GM18951 (cell line): Measurements from ENCODE around the gene PLEKHG3.
"Not testable (repeated sequence)": the region's sequence is repeated elsewhere in the genome, so short reads cannot be mapped to it uniquely, and the experiment has no call there.

ENCODE experiments used
- POLR2A ChIP-seq: IDR thresholded peaks from 4 replicates; pipeline ENCODE4 v1.6.1; 2011; ENCODE audit warnings: mild to moderate bottlenecking; ENCODE audit not compliant: insufficient read length, insufficient read depth; ENCODE audit errors: extremely low read depth
- in situ Hi-C: fragments of 300-500 bp; cut with MboI; formaldehyde crosslinking; loops from one replicate; pipeline ENCODE4 v1.12.0; 2022; ENCODE audit warnings: low sequenced_read_pairs, mixed read lengths, inconsistent platforms; ENCODE audit not compliant: unreplicated experiment

The PLEKHG3 gene

DNA sequence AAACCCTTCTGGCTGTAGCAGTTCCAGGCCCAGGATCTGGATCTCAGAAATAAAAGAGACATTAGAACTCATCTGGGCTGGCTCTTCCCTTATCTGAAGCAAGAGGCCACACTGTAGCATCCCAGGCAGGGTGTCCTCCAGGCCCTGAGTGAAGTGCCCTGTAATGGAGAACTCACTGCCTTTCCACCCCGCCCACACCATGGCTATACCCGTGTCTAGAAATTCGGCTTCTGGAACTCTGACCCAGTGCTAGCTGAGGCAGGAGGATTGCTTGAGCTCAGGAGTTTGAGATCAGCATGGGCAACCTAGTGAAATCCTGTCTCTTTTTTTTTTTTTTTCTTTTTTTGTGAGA lies 23.5 kb upstream of the PLEKHG3 start:
- in situ Hi-C loops, result no loop called here

DNA sequence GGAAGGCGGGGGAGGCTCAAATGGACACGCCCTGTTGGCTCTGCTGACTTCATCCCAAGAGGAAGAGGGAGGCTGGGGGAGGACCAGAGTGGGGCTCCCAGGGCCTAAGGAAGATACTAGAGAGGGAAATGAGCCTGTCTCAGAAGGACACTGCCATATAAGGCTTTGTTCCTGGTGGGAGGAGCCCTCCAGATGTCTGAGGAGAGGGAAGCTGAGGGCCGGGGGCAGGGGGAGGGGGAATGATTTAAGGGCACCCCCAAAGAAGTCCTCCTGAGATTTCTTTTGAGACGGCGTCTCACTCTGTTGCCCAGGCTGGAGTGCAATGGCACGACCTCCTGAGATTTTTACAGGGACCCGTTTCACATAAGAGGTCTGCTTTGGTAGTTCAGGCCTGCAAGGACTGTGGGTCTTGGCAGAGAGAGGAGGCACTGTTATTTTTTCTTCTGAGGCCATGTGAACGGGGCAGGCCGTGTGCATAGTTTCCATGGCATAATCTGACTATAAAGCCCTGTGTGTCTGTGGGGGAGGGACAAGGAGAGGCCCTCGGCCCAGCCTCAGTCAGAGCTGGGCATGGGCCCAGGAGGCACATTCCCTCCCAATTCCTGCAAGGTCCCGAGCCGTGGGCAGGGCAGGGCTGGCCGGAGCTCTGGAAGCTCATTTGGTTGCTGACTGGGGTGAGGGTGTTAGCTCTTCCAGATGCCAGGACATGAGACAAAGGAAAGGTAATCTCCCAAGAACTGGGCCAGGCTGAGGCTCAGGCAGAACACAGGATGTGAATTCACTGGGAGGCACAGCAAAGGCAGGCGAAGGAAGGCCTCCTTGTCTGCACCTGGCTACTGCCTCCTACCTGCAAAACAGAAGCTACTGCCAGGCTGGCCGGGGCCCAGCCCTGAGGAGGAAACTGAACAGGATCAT lies 22.2 kb upstream of the PLEKHG3 start:
- TF ChIP-seq POLR2A, result no peak
- in situ Hi-C loops, result no loop called here

More for the DNA sequence above, 23.5 kb upstream of the PLEKHG3 start:
- TF ChIP-seq POLR2A, result no peak

DNA sequence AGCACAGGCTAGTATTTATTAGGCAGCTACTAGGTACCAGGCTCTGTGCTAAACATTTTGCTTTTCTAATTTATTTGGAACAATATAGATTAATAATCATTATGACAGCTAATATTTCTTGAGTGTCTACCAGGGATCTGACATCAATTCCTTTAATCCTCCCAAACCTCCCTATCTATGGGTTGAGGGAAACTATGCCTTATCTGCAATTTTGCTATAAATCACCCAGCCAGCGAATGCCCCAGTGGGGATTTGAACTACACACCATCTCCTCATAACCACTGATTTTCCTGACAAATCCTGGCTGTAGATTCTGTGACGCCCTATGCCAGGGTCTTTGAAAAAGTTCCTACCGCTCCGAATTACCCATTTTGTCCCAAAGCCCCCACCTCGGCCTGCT lies 21.4 kb upstream of the PLEKHG3 start:
- in situ Hi-C loops, result no loop called here
- no peak for TF ChIP-seq POLR2A

DNA sequence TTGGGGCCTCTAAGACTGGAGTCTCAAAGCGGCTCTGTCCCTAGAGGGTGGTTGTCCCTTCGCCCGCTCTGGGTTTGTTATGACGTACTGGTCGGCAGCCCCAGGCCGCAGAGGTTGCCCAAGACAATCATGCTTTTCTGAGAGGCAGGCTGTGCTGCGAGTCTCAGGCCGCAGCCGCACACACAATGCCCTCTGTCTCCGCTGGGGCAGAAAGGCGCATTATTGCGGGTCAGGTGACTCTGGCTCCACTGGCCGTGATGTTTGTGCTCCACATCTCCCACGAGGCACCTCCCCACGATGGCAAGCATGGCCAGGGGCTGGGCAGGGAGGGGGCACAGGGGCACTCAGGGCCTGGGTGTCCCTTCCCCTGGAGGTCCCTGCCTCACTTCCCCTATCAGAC lies 21.0 kb upstream of the PLEKHG3 start:
- TF ChIP-seq POLR2A, result no peak
- in situ Hi-C loops, result no loop called here

DNA sequence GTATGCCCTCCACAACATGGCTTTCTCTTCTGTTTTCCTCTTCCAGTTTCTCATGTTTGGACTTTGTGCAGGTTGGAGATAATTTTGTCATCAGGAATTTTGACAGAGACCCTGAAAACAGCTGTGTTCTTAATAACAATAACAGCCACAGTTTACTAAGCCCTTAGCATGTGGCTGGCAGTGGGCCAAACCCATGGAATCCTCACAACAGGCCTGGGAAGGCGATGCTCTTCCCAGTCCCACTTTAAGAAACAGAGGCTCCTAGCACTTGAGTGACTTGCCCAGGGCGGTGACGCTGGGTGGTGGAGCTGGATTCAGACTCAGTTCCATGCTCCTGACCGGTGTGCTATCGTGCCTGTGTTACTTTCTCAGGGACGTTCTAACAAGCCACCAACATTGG lies 20.1 kb upstream of the PLEKHG3 start:
- no peak for TF ChIP-seq POLR2A
- in situ Hi-C loops, result no loop called here

DNA sequence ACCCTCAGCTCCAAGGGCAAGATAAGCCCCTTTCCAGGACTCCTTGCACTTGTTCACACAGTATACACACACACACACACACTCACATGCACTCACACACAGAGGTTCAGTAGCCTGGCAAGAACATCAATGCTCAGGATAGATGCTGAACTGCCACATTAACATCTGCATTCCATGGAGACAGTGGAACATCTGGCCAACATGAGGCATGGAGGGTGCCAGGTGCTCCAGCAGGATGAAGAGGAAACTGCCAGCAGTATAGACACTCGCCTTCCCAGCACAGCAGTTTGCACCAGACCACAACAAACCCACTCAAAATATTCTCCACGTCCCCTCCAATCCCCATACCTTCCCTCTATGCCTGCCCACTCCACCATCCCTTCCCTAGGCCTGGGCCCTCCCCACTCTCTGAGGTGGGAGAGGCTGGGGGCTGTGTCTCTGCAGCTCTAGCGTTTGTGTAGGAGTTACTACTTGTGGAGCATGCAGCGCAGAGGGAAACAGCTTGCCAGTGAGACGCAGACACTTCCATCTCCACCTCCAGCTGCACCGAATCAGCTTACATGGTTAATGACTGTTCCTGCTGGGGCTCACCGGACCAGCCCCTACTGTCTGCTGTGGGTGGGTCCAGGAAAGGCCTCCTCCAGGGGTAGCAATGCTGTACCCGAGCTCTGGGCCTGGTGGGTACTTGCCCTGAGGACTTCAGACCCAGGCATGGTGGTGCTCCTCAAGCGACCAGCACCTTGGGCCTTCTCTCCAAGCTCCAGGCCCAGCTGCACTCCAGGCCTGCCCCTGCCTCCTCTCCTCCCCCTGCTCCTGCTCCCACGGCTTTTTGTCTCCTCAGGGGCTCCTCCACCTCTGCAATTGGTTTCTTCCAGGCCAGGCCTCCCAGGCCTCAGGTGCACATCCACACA lies 18.6 kb upstream of the PLEKHG3 start:
- in situ Hi-C loops, result no loop called here
- TF ChIP-seq POLR2A, result no peak

DNA sequence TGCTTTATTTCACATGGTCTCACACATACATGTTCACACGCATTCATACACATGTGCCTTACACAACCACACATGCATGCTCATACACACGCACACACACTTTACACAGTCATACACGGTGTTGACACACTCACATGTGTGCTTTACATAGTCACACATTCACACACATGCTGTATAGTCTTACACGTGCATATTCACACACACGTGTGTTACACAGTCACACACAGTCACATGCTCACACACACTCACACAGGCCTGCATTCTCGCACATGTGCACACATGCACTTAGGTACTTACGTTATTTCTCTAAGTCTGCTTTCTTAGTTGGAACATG lies 18.0 kb upstream of the PLEKHG3 start:
- in situ Hi-C loops, result no loop called here
- TF ChIP-seq POLR2A, result no peak

DNA sequence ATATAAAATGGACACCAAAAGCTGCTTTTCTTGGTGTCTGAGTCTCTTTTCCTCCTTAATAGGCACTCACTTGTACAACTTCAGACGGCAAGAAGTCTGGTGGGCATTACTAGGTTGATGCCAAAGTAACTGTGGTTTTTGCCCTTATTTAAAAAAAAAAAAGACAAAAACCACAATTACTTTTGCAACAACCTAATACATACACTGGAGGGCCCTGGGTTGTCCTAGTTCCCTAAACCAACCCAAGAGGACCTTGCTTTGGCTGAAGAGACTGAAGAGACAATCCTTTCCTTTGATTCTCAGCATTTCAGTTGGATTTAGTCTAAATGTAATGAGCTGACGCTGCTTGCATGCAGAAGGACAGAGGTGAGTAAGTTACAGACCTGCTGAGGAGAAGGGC lies 16.2 kb upstream of the PLEKHG3 start:
- in situ Hi-C loops, result no loop called here
- TF ChIP-seq POLR2A, result no peak

DNA sequence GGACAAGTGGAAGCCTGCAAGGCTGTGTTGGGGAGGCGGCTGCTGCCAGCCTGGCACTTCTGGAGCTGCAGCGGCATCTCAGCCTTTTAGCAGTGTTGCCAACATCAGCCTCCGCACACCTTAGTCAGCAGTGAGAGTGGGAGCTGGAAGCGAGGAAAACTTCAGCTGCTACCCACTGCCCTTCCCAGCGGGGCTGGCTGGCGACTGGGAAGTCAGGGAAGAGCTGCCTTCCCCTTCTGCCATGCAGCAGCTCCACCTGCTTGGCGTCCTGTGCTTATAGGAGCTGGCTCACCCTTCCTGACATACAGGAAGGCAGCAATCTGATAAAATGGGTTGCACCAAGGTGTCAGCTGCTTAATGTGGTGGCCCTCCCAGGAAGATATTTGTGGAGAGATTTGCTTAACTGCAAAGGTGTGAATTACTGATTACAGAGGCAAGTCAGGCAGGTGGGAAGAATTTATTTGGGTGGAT lies 15.4 kb upstream of the PLEKHG3 start:
- TF ChIP-seq POLR2A, result no peak
- in situ Hi-C loops, result no loop called here

DNA sequence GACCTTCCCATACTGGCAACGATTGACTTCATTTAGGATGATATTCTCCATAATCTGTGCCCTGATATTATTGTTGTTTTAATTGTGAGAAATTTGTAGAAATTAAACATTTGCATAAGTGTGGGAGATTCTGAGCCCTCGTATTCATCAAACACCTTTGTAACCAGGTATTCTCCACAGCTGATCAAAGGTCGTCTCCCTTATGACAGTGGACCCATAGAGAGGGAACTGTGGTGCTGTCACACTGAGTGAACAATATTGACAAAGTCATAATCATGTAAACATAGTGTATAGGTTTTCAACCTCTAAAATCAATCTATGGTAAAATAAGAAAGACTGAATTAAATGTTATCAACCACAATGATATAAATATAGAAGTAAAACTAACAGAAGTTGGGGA lies 14.9 kb upstream of the PLEKHG3 start:
- no peak for TF ChIP-seq POLR2A
- in situ Hi-C loops, result no loop called here

DNA sequence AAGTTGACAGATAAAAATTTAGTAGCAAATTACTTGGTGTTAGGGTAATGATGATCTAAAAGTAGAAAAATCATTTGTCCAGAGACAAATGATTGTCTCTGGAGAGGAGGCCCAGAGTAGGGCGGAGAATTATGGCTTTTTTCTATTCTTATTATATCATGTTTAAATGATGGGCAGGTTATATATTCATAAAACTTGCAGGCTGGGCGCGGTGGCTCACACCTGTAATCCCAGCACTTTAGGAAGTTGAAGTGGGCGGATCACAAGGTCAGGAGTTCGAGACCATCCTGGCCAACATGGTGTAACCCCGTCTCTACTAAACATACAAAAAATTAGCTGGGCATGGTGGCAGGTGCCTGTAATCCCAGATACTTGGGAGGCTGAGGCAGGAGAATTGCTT lies 13.6 kb upstream of the PLEKHG3 start:
- in situ Hi-C loops, result not testable (repeated sequence)

DNA sequence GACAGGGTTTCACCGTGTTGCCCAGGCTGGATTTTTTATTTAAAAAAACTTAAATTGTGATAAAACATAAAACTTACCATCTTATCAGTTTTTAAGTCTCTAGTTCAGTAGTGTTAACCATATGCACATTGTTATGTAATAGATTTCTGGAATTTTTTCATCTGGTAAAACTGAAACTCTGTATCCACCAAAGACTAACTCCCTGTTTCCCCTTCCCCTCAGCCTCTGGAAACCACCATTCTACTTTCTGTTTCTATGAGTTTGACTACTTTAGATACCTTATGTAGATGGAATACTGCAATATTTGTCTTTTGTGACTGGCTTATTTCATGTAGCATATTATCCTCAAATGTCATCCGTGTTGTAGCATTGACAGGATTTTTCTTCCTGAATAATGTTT lies 12.8 kb upstream of the PLEKHG3 start:
- in situ Hi-C loops, result no loop called here
- no peak for TF ChIP-seq POLR2A

DNA sequence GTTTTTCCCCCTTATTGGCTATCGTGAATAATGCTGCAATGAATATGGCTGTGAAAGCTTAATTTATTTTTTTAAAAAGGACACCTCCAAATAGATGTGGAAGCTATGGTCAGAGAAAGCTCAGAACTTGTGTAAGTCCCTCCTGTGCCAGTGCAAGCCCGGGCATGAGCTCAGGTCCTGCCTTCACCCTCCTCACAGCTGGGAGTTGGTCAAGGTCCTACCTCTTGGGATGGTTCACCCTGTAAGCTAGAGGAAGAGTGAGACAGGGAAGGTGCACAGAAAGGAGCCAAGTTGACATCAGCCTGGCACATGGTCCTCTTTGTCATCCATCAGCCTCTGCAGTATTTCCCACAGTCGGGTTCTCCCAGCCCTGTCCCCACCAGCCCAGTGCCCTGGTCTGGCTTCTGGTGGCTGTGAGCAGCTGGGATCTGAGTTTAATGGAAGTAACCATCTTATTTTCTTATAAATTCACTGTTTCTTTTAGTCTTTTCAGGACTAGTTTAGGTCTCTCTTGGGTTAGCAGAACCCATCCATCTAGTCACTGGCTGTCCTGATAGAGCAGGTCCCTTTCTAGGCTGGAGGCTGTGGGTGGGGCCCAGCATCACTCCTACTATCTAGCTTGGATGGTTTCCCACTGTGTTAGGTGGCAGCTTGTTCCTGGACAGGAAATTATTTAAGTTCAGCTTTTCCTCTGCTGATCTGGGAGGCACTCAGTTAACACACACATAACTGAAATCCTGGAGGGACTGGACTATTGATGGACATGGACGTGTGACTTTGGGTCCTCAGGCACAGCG lies 11.8 kb upstream of the PLEKHG3 start:
- TF ChIP-seq POLR2A, result no peak
- in situ Hi-C loops, result no loop called here
